Glutamatergic neuron (in vitro differentiated cells): ENCODE data around the gene KLHL12. TPM values are rescaled to one million over a fixed set of nuclear protein-coding genes. Genes with fewer than 3 reads are reported as not detected.

Experiments used
- DNase-seq: peaks from one replicate; pipeline ENCODE4 v3.0.0; 2022
- H3K27ac Mint-ChIP-seq: one replicate; pipeline ENCODE4 v1.8.0; 2020; ENCODE audit warnings: mild to moderate bottlenecking, mixed read lengths, inconsistent platforms; ENCODE audit not compliant: unreplicated experiment
- H3K27me3 Mint-ChIP-seq: one replicate; pipeline ENCODE4 v1.8.0; 2020; ENCODE audit warnings: mild to moderate bottlenecking, moderate library complexity, mixed read lengths, inconsistent platforms; ENCODE audit not compliant: unreplicated experiment
- H3K36me3 Mint-ChIP-seq: one replicate; pipeline ENCODE4 v1.8.0; 2020; ENCODE audit warnings: mild to moderate bottlenecking, mixed read lengths, inconsistent platforms; ENCODE audit not compliant: unreplicated experiment
- H3K4me1 Mint-ChIP-seq: one replicate; pipeline ENCODE4 v1.8.0; 2020; ENCODE audit warnings: mild to moderate bottlenecking, low read depth, mixed read lengths, inconsistent platforms; ENCODE audit not compliant: unreplicated experiment
- H3K4me3 Mint-ChIP-seq: one replicate; pipeline ENCODE4 v1.8.0; 2020; ENCODE audit warnings: mild to moderate bottlenecking, mixed read lengths, inconsistent platforms; ENCODE audit not compliant: unreplicated experiment
- H3K9me3 Mint-ChIP-seq: one replicate; pipeline ENCODE4 v1.8.0; 2020; ENCODE audit warnings: mild to moderate bottlenecking, moderate library complexity, mixed read lengths, inconsistent platforms; ENCODE audit not compliant: unreplicated experiment
- total RNA-seq: library from RNA; stranded (reverse); fragmentation: NEBNext Ultra II Directional; extraction: Animal tissue kit (Norgen Biotek cat#: 25700); gene quantifications from one replicate; pipeline ENCODE4 v1.2.1, GENCODE V29; 2021; ENCODE audit not compliant: unreplicated experiment
- TF ChIP-seq, protein P1 (sequence below): fragments of 200-600 bp; sonication (generic); IDR thresholded peaks from one replicate; pipeline ENCODE4 v1.5.0; 2021; ENCODE audit not compliant: partially characterized antibody, unreplicated experiment

KLHL12 gene
- total RNA-seq, 1 donor from 2014 or later: 30.9 TPM

GRCh38 chr1:202952818-202953217 lies 25.8 kb upstream of the KLHL12 start:
- Mint-ChIP-seq H3K4me1 (peaks cover 4% of the 10 kb centered on the region), H3K27ac (no peak overlapping the region), H3K9me3 (peaks cover 1% of the 10 kb centered on the region), H3K4me3 (no peak overlapping the region), H3K36me3 (no peaks in the 10 kb centered on the region), H3K27me3 (no peaks in the 10 kb centered on the region)
- DNase-seq: no peak
- TF ChIP-seq, protein P1, sequence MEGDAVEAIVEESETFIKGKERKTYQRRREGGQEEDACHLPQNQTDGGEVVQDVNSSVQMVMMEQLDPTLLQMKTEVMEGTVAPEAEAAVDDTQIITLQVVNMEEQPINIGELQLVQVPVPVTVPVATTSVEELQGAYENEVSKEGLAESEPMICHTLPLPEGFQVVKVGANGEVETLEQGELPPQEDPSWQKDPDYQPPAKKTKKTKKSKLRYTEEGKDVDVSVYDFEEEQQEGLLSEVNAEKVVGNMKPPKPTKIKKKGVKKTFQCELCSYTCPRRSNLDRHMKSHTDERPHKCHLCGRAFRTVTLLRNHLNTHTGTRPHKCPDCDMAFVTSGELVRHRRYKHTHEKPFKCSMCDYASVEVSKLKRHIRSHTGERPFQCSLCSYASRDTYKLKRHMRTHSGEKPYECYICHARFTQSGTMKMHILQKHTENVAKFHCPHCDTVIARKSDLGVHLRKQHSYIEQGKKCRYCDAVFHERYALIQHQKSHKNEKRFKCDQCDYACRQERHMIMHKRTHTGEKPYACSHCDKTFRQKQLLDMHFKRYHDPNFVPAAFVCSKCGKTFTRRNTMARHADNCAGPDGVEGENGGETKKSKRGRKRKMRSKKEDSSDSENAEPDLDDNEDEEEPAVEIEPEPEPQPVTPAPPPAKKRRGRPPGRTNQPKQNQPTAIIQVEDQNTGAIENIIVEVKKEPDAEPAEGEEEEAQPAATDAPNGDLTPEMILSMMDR: no peak

- Mint-ChIP-seq H3K4me1 (peaks cover 4% of the 10 kb centered on the region), H3K36me3 (no peaks in the 10 kb centered on the region), H3K4me3 (no peak overlapping the region), H3K9me3 (no peaks in the 10 kb centered on the region), H3K27ac (no peak overlapping the region), H3K27me3 (no peaks in the 10 kb centered on the region)
- DNase-seq: no peak
- TF ChIP-seq, protein P1: no peak
Measured at GRCh38 chr1:202952099-202952498, 25.1 kb upstream of the KLHL12 start.

GRCh38 chr1:202951437-202951836 lies 24.4 kb upstream of the KLHL12 start:
- Mint-ChIP-seq H3K9me3 (no peaks in the 10 kb centered on the region), H3K27ac (no peak overlapping the region), H3K27me3 (no peaks in the 10 kb centered on the region), H3K4me3 (no peak overlapping the region), H3K4me1 (peaks cover 4% of the 10 kb centered on the region), H3K36me3 (no peaks in the 10 kb centered on the region)
- DNase-seq: no peak
- TF ChIP-seq, protein P1: no peak

DNA sequence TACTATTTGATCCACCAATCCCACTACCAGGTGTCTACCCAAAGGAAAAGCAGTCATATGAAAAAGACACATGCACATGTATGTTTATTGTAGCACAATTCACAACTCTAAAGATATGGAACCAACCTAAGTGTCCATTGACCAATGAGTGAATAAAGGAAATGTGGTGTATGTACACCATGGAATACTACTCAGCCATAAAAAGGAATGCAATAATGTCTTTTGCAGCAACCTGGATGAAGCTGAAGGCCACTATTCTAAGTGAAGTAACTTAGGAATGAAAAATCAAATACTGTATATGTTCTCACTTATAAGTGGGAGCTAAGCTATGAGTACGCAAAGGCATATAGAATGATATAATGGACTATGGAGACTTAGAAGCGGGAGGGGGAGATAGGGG lies 18.4 kb upstream of the KLHL12 start:
- Mint-ChIP-seq H3K4me1 (no peaks in the 10 kb centered on the region), H3K27ac (no peak overlapping the region), H3K4me3 (no peak overlapping the region), H3K36me3 (no peaks in the 10 kb centered on the region), H3K9me3 (no peaks in the 10 kb centered on the region), H3K27me3 (no peaks in the 10 kb centered on the region)
- TF ChIP-seq, protein P1: no peak
- DNase-seq: no peak

DNA sequence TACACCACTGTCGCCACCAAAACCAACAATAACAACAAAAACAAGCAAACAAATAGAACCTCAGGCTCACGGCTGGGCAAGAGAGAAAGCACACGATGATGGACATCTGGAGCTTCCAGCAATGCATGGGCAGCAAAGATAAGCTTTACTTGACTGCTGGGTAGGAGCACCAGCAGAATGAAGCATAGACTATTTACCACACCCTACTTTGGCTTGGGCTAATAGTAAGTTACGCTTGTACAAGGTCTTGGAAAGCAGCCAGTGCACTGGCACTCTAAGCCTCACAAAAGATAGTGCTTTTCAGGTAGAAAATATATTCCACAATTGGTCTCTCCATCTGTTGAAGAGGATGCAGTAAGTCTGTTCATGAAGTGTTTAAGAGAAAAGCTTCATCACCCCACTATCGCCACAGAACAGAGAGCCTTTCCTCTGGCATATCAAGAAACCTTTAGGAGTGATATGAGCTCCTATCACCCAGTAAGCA lies 17.4 kb upstream of the KLHL12 start:
- Mint-ChIP-seq H3K36me3 (no peaks in the 10 kb centered on the region), H3K27ac (no peak overlapping the region)
- TF ChIP-seq, protein P1: no peak

More for the DNA sequence above, 17.4 kb upstream of the KLHL12 start:
- Mint-ChIP-seq H3K4me3 (no peak overlapping the region), H3K4me1 (no peaks in the 10 kb centered on the region), H3K9me3 (no peaks in the 10 kb centered on the region), H3K27me3 (no peaks in the 10 kb centered on the region)
- DNase-seq: no peak
